Activated CD4-positive, alpha-beta T cell treated with anti-CD3 and anti-CD28 coated beads, Interleukin-2, amount 10 ng/mL, durations not matched to agents 24 days and 14 days (primary cell): ENCODE measurements around the gene AQP6. TPM values are rescaled to one million over a fixed set of nuclear protein-coding genes. Genes with fewer than 3 reads are reported as not detected.

ENCODE experiments used
- DNase-seq: peaks from one replicate; pipeline ENCODE4 v3.0.0; 2022
- H3K27ac Mint-ChIP-seq: one replicate; pipeline ENCODE4 v1.8.0; 2022; ENCODE audit warnings: mild to moderate bottlenecking, mixed read lengths
- H3K27me3 Mint-ChIP-seq: one replicate; pipeline ENCODE4 v1.8.0; 2022; ENCODE audit warnings: mixed read lengths
- H3K36me3 Mint-ChIP-seq: one replicate; pipeline ENCODE4 v1.8.0; 2022; ENCODE audit warnings: low read depth, mild to moderate bottlenecking, mixed read lengths
- H3K4me1 Mint-ChIP-seq: one replicate; pipeline ENCODE4 v1.8.0; 2021; ENCODE audit warnings: mixed read lengths
- H3K4me3 Mint-ChIP-seq: one replicate; pipeline ENCODE4 v1.8.0; 2022; ENCODE audit warnings: mild to moderate bottlenecking, moderate library complexity, mixed read lengths
- H3K9me3 Mint-ChIP-seq: one replicate; pipeline ENCODE4 v1.8.0; 2021; ENCODE audit warnings: mixed read lengths
- intact Hi-C: fragments of 100-400 bp; cut with micrococcal nuclease; formaldehyde crosslinking; loops from one replicate; pipeline ENCODE4 v1.15.1; 2023
- total RNA-seq: library from RNA; stranded (reverse); gene quantifications from 2 replicates; pipeline ENCODE4 v1.2.3, GENCODE V29; 2022

Gene AQP6
- total RNA-seq, 1 donor from 2014 or later, result not detected

DNA sequence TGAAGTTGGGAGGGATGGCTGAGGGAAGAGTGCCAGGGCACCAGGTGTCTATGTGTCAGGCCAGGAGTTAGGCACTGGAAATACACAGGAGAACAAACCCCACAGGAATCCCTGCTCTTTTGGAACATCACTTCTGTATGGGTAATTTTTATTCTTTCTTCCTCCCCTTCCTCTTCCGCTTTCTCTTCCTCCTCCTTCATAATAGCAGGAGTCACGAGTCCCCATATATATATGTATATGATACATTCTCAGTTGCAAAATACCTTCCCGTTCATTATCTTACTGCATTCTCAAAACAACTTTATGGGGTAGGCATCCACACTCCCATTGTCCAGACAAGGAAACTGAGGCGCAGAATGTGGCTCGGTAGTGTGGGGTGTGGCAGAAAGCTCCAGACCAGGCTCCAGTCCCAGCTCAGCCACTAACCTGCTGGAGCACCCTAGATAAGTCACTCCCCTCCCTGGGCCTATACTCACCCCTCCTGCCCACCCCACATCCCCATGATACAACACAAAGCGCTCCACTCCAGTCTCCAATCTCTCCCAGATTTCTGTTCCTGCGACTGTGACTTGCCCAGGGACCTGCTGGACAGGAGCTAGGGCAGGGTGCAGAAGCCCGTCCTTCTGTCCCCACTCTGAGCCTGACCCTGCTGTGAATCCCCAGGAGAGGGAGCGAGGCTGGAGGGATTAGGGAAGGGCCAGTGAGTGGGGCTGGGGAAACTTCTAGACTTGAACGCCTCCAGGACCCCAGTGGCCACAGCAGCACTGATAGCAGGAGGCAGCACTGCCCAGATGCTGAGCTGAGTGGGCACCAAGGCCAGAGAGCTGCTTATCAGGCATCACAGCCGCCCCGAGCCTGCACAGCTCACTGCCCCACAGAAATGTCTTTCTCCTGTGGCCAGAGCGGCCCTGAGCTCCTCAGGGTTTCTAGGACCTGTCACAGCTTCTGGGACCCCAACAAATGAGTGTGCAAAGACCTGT is 23.6 kb upstream of the AQP6 start:
- DNase-seq, result no peak
- peaks cover 16% of the 10 kb centered on the region for H3K4me1 Mint-ChIP-seq
- no peaks in the 10 kb centered on the region for H3K9me3 Mint-ChIP-seq
- no peak overlapping the region for H3K4me3 Mint-ChIP-seq
- H3K27me3 Mint-ChIP-seq, result peaks cover 11% of the 10 kb centered on the region
- no peak overlapping the region for H3K27ac Mint-ChIP-seq
- no peaks in the 10 kb centered on the region for H3K36me3 Mint-ChIP-seq
- intact Hi-C loops, result no loop called here

DNA sequence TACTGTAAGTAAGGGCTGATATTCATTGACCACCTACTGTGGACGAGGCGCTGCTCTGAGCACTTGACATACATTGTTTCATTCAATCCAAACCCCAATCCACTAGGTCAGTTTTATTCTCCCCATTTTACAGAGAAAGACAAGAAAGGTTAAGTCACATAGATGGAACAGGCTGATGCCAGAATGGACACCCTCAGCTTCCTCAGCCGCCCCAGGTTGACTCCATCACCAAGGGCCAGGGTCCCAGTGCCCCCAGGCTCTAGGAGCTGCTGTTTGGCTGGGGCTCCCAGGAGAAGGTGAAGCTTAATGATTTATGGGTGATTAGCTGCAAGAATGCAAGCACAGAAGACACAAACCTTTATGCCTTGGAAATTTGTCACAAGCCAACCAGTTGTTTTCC is 22.9 kb upstream of the AQP6 start:
- H3K4me1 Mint-ChIP-seq, result peaks cover 11% of the 10 kb centered on the region
- H3K9me3 Mint-ChIP-seq, result no peaks in the 10 kb centered on the region
- intact Hi-C loops, result no loop called here
- H3K27ac Mint-ChIP-seq, result no peak overlapping the region
- DNase-seq, result no peak
- peaks cover 18% of the 10 kb centered on the region for H3K27me3 Mint-ChIP-seq
- no peak overlapping the region for H3K4me3 Mint-ChIP-seq
- no peaks in the 10 kb centered on the region for H3K36me3 Mint-ChIP-seq

DNA sequence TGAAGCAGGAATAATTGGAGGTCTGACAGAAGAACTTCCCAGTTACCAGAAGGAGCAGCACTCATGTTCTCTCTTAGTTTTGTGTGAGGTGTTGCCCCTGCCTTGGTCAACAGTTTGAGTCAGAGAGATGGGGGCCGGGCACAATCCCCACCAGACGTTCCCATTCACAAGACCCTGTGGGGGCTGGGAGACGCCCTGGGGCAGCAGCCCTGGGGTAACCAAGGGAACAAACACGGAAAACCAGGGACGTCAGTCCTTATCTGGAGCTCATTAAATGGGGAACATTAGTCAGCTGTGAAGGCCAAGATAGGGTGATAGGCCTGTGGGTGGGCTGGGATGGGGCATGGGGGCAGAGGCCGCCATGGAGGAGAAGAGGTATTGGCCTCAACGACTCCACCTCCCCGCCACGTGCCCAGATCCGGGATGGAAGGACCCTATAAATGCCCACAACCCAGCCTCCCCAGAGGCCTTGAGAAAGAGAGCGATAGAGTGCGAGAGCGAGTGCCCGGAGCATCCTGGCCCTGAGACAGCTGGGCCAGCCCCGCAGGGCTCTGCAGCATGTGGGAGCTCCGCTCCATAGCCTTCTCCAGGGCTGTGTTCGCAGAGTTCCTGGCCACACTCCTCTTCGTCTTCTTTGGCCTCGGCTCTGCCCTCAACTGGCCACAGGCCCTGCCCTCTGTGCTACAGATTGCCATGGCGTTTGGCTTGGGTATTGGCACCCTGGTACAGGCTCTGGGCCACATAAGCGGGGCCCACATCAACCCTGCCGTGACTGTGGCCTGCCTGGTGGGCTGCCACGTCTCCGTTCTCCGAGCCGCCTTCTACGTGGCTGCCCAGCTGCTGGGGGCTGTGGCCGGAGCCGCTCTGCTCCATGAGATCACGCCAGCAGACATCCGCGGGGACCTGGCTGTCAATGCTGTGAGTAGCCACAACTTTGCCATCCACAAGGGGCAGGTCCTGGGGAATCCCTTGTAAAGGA is 22.2 kb upstream of the AQP6 start, which contains the start of gene AQP2:
Gene AQP2, plus strand, starts transcription at position 465 of the 979 bp plus-strand sequence. Its CDS starts 94 bp downstream, at position 559.
- Mint-ChIP-seq H3K9me3 (no peaks in the 10 kb centered on the region), H3K36me3 (no peaks in the 10 kb centered on the region), H3K4me3 (no peak within 1 kb of the TSS), H3K27ac (no peak within 1 kb of the TSS), H3K4me1 (peaks cover 5% of the 10 kb centered on the region), H3K27me3 (peaks cover 20% of the 10 kb centered on the region)
- intact Hi-C loops, result no loop called here
- no peak for DNase-seq

DNA sequence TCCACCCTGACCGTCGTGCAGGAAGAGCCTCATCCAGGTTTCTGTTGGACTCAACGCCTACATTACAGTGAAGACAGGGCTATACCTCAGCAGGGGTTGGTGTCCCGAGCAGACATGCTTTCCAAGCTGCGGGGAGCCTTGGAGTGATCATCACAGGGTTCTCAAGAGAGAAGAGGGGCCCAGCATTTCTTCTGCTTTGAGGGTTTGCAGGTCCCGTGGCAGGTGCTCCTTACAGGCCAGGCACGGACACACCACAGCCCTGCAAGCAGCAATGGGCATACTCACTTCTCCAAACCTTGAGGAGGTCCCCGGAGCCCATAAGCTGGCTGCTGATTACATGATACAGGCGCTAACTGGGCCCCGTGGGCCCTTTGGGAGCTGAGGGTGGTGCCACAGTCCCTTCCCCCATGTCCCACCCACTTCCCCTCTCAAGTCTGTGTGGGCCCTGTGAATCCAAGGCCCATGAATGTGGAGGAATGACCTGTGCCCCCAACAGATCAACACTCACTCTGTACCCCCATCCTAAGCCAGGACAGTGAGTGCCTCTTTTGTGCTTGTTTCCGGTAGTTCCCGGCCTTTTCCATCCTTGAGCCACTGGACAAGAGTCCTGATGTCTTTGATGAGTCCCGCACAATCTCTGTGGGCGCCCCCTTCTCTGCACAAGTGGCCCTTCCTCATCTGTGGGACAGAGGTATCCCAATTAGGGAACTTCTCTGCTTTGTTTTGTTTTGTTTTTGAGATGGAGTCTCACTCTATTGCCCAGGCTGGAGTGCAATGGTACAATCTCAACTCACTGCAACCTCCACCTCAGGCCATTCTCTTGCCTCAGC is 21.1 kb upstream of the AQP6 start:
- Mint-ChIP-seq H3K4me1 (no peaks in the 10 kb centered on the region), H3K27ac (no peak overlapping the region), H3K36me3 (no peaks in the 10 kb centered on the region), H3K27me3 (peaks cover 27% of the 10 kb centered on the region), H3K4me3 (no peak overlapping the region), H3K9me3 (no peaks in the 10 kb centered on the region)
- DNase-seq, result no peak
- intact Hi-C loops, result no loop called here

DNA sequence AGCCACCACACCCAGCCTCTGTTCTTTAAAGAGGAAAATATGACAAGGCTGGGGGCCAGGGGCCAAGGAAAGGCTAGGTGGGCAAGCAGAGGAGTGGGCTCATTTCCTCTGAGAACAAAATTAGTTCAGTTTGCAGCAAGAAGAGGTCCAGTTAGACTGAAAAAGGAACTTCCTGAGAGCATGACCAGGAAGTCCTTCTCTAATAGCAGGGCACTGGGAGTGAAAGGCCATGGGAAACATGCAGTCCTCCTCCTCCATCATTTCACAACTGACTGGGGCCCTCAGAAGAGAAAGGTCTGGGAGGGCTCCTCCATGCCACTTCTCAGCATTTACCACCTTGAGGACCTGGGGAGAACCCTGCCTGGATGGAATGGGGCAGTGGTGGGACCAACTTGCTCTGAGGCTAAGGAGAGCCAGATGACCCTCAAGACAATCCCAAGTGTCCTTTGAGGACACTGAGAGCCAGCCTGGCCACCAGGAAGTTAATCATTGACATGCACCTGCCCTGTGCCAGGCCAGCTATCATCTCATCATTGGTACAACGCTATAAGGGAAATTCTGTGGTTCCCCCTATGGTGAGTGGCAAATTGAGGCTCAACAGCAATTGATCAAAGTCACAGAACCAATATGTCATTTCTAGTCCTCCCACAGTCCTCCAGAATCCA is 20.2 kb upstream of the AQP6 start:
- Mint-ChIP-seq H3K9me3 (no peaks in the 10 kb centered on the region), H3K27ac (no peak overlapping the region), H3K36me3 (no peaks in the 10 kb centered on the region), H3K4me1 (no peaks in the 10 kb centered on the region), H3K27me3 (peaks cover 35% of the 10 kb centered on the region), H3K4me3 (no peak overlapping the region)
- DNase-seq, result no peak
- intact Hi-C loops, result no loop called here

DNA sequence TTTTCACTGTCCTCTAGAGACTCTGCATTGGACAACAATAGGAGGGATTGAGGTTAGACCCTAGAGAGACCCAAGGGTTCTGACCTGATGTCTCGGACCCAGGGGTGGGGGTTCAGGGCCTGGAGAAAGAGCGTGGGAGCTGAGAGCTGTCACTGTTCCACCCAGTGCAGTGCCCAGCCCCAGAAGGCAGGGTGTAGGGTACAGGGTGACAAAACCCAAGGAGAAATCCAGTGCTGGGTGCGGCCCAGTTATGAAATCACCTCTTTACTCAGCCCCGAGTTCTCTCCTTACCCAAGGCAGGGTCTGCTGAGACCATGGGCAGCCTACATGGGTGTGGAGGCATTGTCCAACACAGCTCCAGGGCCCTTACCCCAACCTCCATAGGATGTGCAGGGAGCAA is 19.6 kb upstream of the AQP6 start:
- H3K4me1 Mint-ChIP-seq, result no peaks in the 10 kb centered on the region

DNA sequence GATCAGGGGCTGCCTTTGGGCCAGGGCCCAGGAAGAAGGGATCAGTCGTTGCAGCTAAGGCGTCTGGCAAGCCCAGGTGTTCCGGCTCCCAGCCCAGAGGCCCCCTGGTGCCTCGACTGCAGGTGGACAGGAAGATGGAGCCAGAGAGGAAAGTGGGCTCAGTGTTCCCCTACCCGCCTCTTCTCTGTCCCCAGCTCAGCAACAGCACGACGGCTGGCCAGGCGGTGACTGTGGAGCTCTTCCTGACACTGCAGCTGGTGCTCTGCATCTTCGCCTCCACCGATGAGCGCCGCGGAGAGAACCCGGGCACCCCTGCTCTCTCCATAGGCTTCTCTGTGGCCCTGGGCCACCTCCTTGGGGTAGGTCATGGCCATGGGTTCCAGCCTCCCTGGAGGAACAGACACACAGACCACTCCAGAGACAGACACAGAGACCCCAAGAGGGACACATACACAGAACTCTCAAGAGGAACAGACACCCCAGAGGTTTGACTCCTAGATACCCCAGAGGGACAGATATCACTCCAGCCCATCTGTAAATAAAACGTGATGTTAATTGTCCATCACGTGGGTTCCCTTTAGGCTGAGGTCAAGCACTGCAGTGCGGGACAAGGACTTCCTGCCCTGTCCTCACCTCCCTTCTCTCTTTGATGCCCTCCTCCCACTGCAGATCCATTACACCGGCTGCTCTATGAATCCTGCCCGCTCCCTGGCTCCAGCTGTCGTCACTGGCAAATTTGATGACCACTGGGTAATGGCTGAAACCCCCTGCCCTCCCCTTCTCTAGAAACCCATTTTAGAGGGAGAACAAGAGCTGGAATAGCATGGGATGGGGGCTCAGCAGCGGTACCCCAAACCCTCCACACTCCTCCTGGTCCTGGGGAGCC is 18.5 kb upstream of the AQP6 start:
- H3K27ac Mint-ChIP-seq, result no peak overlapping the region
- H3K27me3 Mint-ChIP-seq, result peaks cover 47% of the 10 kb centered on the region
- no peaks in the 10 kb centered on the region for H3K4me1 Mint-ChIP-seq
- no peak overlapping the region for H3K4me3 Mint-ChIP-seq
- intact Hi-C loops, result no loop called here
- no peaks in the 10 kb centered on the region for H3K36me3 Mint-ChIP-seq
- no peak for DNase-seq
- no peaks in the 10 kb centered on the region for H3K9me3 Mint-ChIP-seq

More for the DNA sequence above, 19.6 kb upstream of the AQP6 start:
- H3K27ac Mint-ChIP-seq, result no peak overlapping the region
- no peaks in the 10 kb centered on the region for H3K36me3 Mint-ChIP-seq
- peaks cover 41% of the 10 kb centered on the region for H3K27me3 Mint-ChIP-seq
- intact Hi-C loops, result no loop called here
- no peaks in the 10 kb centered on the region for H3K9me3 Mint-ChIP-seq
- no peak for DNase-seq
- no peak overlapping the region for H3K4me3 Mint-ChIP-seq

DNA sequence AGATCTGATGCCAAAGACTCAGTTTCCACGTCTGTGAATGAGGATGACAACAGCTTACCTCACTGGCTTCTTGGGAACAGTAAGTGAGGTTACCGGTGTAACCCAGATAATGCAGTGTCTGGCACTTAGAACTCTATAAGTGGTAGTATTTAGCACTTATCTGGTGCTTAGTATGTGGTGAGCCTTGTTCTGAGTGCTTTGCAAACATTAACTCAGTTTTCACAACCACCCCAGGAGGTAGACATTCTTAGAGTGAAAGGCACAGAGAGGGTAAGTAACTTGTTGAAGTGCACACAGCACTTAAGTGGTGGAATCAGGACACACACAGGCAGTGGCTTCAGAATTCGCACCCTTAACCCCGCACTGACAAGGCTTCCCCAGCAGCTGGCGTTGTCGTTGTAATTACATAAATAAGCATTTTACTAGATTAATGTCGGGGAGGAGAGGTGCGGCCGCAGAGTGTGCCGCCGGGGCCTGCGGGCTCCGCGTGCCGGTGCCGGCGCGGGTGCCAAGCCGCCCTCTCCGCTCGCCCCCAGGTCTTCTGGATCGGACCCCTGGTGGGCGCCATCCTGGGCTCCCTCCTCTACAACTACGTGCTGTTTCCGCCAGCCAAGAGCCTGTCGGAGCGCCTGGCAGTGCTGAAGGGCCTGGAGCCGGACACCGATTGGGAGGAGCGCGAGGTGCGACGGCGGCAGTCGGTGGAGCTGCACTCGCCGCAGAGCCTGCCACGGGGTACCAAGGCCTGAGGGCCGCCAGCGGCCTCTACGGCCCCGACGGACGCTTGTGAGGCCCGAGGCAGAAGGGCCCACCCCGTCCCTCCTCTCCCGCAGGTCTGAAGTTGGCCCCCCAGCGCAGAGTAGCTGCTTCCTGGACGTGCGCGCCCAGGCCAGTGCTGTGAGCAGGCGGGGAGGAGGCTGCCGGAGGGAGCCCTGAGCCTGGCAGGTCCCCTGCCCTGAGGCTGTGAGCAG is 17.6 kb upstream of the AQP6 start:
- H3K36me3 Mint-ChIP-seq, result no peaks in the 10 kb centered on the region
- H3K27me3 Mint-ChIP-seq, result peaks cover 54% of the 10 kb centered on the region
- H3K4me1 Mint-ChIP-seq, result no peaks in the 10 kb centered on the region
- DNase-seq, result no peak
- H3K9me3 Mint-ChIP-seq, result no peaks in the 10 kb centered on the region
- intact Hi-C loops, result no loop called here
- H3K4me3 Mint-ChIP-seq, result no peak overlapping the region
- no peak overlapping the region for H3K27ac Mint-ChIP-seq

DNA sequence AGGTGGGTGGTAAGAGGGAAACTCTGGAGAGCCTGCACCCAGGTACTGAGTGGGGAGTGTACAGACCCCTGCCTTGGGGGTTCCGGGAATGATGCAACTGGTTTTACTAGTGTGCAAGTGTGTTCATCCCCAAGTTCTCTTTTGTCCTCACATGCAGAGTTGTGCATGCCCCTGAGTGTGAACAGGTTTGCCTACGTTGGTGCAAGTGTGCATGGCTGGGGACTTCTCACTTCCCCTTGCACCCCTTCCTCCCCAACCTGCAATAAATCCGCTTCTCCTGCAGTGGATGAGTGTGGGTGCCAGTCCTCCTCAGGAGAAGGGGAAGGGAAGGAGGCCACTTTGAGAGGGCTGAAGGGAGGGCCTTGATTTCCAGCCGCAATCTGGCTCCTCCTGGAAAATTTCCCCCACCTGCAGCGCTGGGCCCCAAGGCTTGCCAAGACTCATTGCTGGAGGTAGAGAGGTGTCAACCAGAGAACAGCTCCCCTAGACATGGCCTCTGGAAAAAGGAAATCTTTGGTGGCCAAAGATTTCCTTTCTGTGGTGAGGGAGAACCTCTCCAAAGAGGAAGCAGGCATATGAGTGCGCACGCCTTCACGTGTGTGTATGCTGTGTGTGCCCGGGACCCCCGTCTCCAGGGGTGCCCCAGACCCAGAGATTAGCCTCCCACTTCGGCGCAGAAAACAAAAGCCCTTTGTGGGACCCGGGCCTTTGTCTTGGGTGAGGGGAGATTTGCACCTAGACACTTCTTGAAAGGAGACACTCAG is 16.7 kb upstream of the AQP6 start:
- Mint-ChIP-seq H3K27me3 (peaks cover 61% of the 10 kb centered on the region), H3K9me3 (no peaks in the 10 kb centered on the region), H3K36me3 (no peaks in the 10 kb centered on the region), H3K4me1 (peaks cover 4% of the 10 kb centered on the region), H3K27ac (no peak overlapping the region), H3K4me3 (no peak overlapping the region)
- no peak for DNase-seq
- intact Hi-C loops, result no loop called here

DNA sequence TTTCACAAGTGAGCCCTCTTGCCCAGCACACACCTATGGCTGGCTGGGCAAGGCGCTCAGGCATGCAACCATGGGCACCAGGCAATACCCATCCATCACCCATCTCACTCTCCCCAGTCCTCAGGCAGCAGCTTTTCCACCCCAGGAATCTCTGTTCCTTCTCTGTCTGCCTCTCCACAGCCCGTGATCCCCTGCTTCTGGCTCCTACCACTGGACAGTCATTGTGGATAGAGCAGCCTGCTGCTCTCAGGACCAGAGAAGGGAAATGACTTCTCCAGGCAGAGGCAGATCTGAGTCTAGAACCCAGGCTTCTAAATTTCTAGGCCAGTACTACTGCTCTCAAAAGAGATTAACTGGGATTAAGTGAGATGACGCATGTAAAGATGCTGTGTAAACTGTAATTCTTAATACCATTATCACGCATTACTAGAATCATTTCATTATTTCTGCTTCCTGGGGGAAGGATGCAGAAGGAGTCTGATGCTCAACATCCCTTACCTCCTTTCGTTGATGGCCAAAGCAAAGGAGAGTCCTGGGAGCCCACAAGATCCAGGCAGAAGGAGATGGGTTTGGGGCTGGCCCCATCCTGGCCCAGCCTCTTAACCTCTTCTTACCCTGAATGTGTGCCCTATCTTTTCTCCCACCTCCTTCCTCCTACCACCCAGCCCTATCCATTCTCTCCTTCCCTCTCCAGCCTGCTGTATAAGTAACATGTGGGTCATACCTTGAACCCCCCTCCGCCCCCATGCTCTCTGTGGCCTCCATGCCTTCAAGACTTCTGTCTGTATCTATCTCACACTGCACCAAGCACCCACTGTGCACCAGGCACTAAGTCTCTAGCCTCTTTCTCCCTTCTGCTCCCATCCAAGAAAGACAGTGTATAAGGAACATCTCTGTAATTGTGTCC is 15.8 kb upstream of the AQP6 start:
- peaks cover 61% of the 10 kb centered on the region for H3K27me3 Mint-ChIP-seq
- H3K27ac Mint-ChIP-seq, result no peak overlapping the region
- H3K4me3 Mint-ChIP-seq, result no peak overlapping the region
- intact Hi-C loops, result no loop called here
- H3K36me3 Mint-ChIP-seq, result no peaks in the 10 kb centered on the region
- H3K9me3 Mint-ChIP-seq, result no peaks in the 10 kb centered on the region
- DNase-seq, result no peak
- peaks cover 4% of the 10 kb centered on the region for H3K4me1 Mint-ChIP-seq
